ENCODE data around the gene RNU1-3.
"Not testable (repeated sequence)": the region's sequence is repeated elsewhere in the genome, so short reads cannot be mapped to it uniquely, and the experiment has no call there.

RNU1-3 gene

GRCh38 chr1:16666502-16667413 lies at the start of gene RNU1-3:
Gene RNU1-3, minus strand, starts transcription at chr1:16666948.
- not testable (repeated sequence) for DNase-seq

GRCh38 chr1:16713480-16713879 lies 46.7 kb upstream of the RNU1-3 start:
- not testable (repeated sequence) for DNase-seq

- DNase-seq: not testable (repeated sequence)
Measured at GRCh38 chr1:16712984-16713383, 46.2 kb upstream of the RNU1-3 start.

- not testable (repeated sequence) for DNase-seq
Measured at GRCh38 chr1:16712582-16712981, 45.8 kb upstream of the RNU1-3 start.

- DNase-seq: not testable (repeated sequence)
Measured at GRCh38 chr1:16712131-16712530, 45.4 kb upstream of the RNU1-3 start.

GRCh38 chr1:16710618-16711017 lies 43.9 kb upstream of the RNU1-3 start:
- DNase-seq: not testable (repeated sequence)

GRCh38 chr1:16709659-16710087 lies 42.9 kb upstream of the RNU1-3 start:
- not testable (repeated sequence) for DNase-seq

- DNase-seq: not testable (repeated sequence)
Measured at GRCh38 chr1:16708704-16709103, 42.0 kb upstream of the RNU1-3 start.

- DNase-seq: not testable (repeated sequence)
Measured at GRCh38 chr1:16707130-16708093, 40.7 kb upstream of the RNU1-3 start.

- DNase-seq: not testable (repeated sequence)
Measured at GRCh38 chr1:16706302-16706701, 39.6 kb upstream of the RNU1-3 start.

GRCh38 chr1:16704502-16705100 lies 37.9 kb upstream of the RNU1-3 start:
- DNase-seq: not testable (repeated sequence)

- DNase-seq: not testable (repeated sequence)
Measured at GRCh38 chr1:16704076-16704475, 37.3 kb upstream of the RNU1-3 start.

- not testable (repeated sequence) for DNase-seq
Measured at GRCh38 chr1:16703602-16704001, 36.9 kb upstream of the RNU1-3 start.

GRCh38 chr1:16703141-16703540 lies 36.4 kb upstream of the RNU1-3 start:
- not testable (repeated sequence) for DNase-seq

GRCh38 chr1:16702280-16702679 lies 35.5 kb upstream of the RNU1-3 start:
- DNase-seq: not testable (repeated sequence)

- DNase-seq: not testable (repeated sequence)
Measured at GRCh38 chr1:16701189-16701588, 34.4 kb upstream of the RNU1-3 start.

GRCh38 chr1:16700138-16700895 lies 33.6 kb upstream of the RNU1-3 start:
- not testable (repeated sequence) for DNase-seq

- not testable (repeated sequence) for DNase-seq
Measured at GRCh38 chr1:16699440-16699839, 32.7 kb upstream of the RNU1-3 start.

- DNase-seq: not testable (repeated sequence)
Measured at GRCh38 chr1:16697152-16697551, 30.4 kb upstream of the RNU1-3 start.

GRCh38 chr1:16696507-16697150 lies 29.9 kb upstream of the RNU1-3 start:
- not testable (repeated sequence) for DNase-seq

- DNase-seq: not testable (repeated sequence)
Measured at GRCh38 chr1:16694308-16694702, 27.6 kb upstream of the RNU1-3 start.

All from NCI-H526 (cell line).